CD4-positive, alpha-beta T cell treated with Interleukin-2 at 100 ng/mL for 4 hours (primary cell): ENCODE results near the gene TEX14.

Experiments
- DNase-seq: peaks from one replicate; pipeline ENCODE4 v3.0.0-alpha.2; 2020; ENCODE audit warnings: low spot score

The TEX14 gene

DNA sequence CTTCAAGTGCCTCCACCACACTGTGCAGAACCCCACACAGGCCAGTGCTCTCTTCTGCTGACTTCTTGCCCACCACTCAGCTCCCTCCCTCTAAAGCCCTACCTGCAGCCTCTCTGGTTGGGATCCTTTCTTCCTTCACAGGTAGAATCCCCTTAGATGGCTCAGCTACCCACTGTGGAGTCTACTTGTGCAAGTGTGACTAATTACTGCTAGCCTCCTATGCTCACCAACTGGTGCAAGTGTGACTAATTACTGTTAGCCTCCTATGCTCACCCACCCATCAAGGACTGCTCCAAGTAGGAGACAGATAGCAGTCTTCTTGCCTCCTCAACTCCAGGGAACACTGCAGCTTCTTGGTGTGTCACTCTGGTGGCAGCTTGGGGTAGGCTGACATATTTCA is 43.6 kb downstream of the TEX14 start:
- DNase-seq = no peak

GRCh38 chr17:58643147-58643546 is 48.7 kb downstream of the TEX14 start:
- no peak for DNase-seq

- no peak for DNase-seq
These were observed 49.9 kb downstream of the TEX14 start for GRCh38 chr17:58641887-58642311.

DNA sequence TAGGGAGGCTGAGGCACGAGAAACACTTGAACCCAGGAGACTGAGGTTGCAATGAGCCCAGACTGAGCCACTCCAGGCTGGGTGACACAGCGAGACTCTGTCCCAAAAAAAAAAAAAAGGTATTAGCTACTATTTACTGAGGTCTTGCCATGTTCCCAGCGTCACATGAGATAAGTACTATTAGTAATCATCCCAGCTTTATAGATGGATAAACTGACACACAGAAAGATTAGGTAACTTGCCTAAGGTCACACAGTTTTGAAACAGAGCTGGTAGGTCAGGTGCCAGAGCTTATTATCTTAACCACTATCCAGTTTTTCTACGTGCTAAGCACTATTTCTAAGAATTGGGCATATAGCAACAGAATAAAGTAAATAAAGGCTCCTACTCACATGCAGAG is 51.6 kb downstream of the TEX14 start:
- DNase-seq = no peak

GRCh38 chr17:58639681-58640080 is 52.2 kb downstream of the TEX14 start:
- no peak for DNase-seq

GRCh38 chr17:58637011-58637570 is 54.8 kb downstream of the TEX14 start:
- no peak for DNase-seq

DNA sequence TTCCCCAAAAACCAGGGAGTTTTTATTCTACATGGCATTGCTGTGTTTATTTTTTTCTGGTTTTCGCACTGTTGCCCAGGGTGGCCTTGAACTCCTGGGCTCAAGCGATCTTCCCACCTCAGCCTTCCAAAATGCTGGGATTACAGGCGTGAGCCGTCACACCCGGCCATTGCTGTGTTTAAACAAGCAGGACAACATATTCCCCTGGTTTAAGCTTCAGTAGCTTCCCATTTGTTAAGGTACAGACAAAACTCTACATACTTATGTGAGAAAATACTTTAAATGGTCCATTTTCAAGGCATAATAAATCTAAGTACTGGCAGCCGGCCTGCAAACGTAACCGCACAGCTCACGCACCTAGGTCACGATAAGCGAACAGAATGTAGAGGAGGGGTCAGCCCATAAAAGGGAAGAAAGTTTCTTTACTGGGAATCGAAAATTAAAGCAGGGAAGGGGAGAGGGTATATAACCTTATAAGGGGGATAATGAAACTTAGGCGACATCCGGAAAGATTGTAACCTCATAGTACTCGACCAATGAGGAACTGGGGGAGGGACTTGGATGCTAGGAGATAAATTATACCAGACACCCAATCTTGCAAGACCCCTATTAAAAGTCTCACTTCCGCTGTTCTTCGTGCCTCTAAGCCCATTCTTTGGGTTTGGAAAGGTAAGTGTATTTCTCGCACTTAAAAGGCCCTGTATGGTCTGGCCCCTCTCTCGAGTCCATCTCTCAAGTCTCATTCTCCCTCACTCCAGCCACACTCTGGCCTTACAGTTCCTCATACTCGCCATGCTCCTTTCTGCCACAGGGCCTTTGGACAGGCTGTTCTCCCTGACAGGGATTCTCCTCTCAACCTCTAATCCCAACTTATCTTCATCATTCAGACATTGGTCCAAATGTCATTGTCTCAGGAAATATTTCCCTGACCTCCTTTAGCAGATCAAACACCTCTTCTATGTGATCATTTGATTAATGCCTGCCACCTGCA is 59.2 kb downstream of the TEX14 start:
- no peak for DNase-seq

GRCh38 chr17:58631523-58632323 is 60.1 kb downstream of the TEX14 start:
- peak; percentile 97 for DNase-seq

DNA sequence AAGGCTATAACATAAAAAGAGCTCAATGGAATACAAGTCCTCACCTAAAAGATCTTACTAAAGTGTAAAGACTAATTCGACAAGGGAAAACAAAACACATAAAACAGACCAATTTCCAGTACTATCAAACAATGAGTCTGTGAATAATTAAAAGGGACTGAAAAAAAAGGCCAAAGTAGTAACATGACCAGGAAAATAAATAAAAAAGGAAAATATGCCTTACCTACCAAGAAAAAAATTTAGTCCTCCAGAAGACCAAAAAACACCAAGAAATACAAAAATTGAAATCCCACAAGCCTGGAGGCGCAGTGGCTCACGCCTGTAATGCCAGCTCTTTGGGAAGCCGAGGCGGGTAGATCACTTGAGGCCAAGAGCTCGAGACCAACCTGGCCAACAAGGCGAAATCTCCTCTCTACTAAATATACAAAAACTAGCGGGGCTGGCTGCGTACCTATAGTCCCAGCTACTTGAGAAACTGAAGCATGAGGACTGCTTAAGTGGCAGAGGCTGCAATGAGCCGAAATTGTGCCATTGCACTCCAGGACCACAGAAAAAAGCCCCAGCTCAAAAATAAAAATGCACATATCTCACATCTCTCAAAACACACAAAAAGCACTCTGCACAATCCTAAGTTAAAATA is 60.8 kb downstream of the TEX14 start:
- DNase-seq = peak; percentile 23

GRCh38 chr17:58626905-58627304 is 64.9 kb downstream of the TEX14 start:
- no peak for DNase-seq

DNA sequence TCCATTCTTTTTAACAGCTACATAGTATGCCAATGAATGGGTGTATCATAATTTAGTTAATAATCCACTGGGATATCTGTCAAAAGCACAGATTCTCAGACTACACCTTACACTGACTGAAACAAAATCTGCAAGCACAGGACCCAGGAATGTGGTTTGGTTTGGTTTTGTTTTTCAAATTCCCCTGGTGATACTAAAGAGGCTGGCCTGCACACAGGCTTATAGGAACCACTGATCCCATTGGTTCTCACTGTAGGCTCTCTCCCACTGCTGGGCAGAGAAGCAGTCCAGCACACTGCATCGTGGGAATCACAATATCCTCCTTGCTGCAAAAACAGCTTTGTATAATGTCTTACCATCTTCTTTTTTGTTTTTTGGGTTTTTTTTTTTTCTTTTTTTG is 67.1 kb downstream of the TEX14 start:
- DNase-seq = no peak

GRCh38 chr17:58621174-58621573 is 70.7 kb downstream of the TEX14 start:
- DNase-seq = no peak

GRCh38 chr17:58618336-58618735 is 73.5 kb downstream of the TEX14 start:
- no peak for DNase-seq

DNA sequence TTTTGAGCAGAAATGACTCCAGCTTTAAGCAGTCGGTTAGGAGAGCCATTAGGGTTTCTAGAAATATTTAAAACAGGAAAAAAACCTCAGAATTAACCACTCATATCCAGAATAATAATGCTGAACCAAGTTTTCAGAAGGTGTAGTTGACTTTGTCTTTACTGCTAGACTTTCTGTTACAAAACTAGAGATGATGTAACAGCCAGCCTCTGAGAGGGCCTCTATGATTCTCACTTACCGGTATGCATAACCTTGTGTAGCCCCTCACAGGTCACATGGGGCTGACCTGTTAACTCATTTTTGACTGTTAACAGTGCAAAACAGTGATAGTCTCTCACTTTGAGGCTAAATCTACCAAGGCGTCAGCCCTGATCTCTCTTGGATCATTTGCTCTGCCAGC is 74.3 kb downstream of the TEX14 start:
- no peak for DNase-seq

DNA sequence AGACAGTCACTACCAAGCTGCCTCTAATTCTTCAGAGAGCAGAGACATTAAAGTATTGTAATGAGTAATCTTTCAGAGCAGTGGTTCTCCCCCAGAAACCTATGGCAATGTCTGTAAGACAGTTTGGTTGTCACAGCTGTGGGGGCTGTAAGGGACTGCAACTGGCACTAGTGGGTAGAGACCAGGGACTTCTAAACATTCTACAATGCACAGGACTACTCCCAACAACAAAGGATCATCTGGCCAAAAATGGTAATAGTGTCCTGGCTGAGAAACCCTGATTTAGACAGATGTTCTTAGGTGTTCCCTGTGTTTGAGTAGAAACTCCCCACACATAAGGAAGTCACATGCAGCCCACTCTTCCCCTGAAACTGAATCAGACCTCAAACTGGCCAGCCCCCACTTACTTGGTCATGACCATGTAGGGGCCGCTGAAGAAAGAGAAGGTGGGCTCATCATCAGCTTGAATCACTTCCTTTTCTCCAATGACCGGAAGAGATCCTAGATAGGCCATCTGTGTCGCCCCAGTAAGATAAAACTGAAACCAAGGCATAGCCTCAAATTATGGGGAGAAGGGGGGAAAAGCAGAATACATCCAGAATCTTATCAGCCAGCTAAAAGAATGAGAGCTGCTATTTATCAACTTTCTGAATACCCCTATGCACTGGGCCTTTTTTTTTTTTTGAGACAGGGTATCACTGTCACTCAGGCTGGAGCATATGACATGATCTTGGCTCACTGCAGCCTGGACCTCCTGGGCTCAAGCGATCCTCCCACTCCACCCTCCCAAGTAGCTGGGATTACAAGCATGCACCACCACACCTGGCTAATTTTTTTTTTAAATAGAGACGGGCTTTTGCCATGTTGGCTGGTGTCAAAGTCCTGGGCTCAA is 75.8 kb downstream of the TEX14 start:
- DNase-seq = no peak

DNA sequence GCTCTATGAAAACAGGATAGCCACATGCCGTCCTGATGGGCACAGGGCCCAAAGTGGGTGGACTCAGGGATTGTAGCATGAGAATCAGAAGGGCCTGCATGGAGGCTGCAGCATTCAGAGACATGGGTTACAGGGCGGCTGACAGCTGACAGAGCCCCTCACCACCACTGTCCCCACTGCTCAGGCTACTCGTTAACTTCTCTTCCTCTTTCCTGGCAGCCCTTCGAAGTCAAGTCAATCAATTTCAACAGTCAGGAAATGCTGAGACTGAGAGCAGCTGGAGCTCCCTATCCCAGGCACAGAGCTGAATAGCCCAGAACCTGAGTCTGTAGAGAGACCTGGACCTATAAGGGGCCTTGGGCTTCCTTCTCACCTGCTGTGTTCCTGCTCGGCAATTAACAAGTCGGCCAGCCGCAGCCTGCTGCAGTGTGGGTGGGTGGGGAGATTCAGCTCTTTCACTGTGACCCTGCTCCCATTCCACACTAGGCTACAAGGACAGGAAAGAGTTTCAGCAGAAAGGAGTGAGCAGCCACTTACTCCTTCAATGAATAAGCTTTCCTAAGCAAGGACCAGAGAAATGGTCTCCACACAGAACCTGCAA is 76.9 kb downstream of the TEX14 start:
- DNase-seq = no peak

DNA sequence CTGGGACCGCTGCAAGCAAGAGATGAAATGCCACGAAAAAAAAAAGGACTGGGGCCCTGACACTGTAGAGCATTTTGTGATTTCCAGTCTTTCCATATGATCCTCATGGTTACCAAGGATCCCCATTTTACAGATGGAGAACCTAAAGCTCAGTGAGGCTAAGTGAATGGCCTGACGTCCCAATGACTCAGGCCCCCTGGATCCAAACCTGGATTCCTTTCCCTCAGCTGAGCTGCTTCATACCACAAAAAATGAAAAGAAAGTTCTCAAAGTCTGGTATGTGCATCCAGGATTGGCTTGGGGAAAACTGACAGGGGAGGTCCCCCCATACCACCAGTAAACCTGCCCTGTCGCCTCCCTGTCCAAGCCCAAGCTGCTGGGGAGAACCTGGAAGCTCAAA is 80.5 kb downstream of the TEX14 start:
- no peak for DNase-seq

- no peak for DNase-seq
These were observed 84.9 kb downstream of the TEX14 start for GRCh38 chr17:58606934-58607333.

- no peak for DNase-seq
These were observed 85.9 kb downstream of the TEX14 start for GRCh38 chr17:58605986-58606385.

DNA sequence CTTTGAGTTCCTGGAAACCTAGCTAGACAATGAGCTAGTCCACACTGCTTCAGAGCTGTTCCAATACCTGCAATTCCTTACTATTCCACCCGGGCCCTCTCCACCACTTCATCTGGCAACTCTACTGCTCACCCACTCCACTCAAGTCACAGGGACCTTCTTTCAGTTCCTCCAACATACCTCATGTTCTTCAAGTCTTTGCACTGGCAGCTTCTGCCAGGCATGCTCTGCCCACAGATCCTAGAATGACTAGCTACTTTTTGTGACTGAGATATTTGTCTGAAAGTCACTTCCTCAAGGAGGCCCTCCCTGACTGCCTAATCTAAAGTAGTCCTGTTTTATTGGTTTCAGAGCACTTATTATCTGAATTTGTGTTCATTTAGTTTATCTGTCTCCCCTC is 86.4 kb downstream of the TEX14 start:
- DNase-seq = no peak

GRCh38 chr17:58601976-58602375 is 89.9 kb downstream of the TEX14 start:
- no peak for DNase-seq
